OCI-LY1 (cell line): ENCODE results near the gene UBC.

Source experiments
- CTCF ChIP-seq: fragments of 200-600 bp; sonication (generic), shearing (Covaris generic); IDR thresholded peaks from 2 replicates; pipeline ENCODE4 v1.5.1; 2017; ENCODE audit warnings: mild to moderate bottlenecking, antibody characterized with exemption, low read length, moderate library complexity, mixed read lengths
- EZH2 ChIP-seq: fragments of 200-600 bp; sonication (generic), shearing (Covaris generic); IDR thresholded peaks from 2 replicates; pipeline ENCODE4 v1.8.0; 2017; ENCODE audit warnings: borderline replicate concordance, mixed run types, mild to moderate bottlenecking, antibody characterized with exemption, low read length, moderate library complexity, mixed read lengths

GRCh38 chr12:124913474-124914391 lies 717 bp downstream of the UBC start:
- TF ChIP-seq CTCF = peak; percentile 62
- no peak for TF ChIP-seq EZH2
